DND-41 (cell line): ENCODE results near the gene AMELX.

ENCODE experiments used
- ATAC-seq: fragments of 200-7000 bp; cut with Tn5 transposase; 3 replicates; pipeline ENCODE4 v1.9.1; 2021; ENCODE audit warnings: low read depth; ENCODE audit not compliant: insufficient read depth
- DNase-seq: peaks from one replicate; pipeline ENCODE4 v3.0.0-alpha.2; 2020
- H2AFZ ChIP-seq: 2 replicates; pipeline ENCODE4 v1.6.0; 2012; ENCODE audit warnings: low read depth, low read length
- H3K27ac ChIP-seq: 2 replicates; pipeline ENCODE4 v1.5.1; 2012; ENCODE audit warnings: low read length, inconsistent platforms
- H3K27me3 ChIP-seq: fragments of 200-600 bp; sonication (generic); 2 replicates; pipeline ENCODE4 v1.6.0; 2012; ENCODE audit warnings: low read length, mild to moderate bottlenecking, inconsistent platforms; ENCODE audit not compliant: insufficient read depth, poor library complexity
- H3K36me3 ChIP-seq: 2 replicates; pipeline ENCODE4 v1.5.1; 2012; ENCODE audit warnings: low read length, inconsistent platforms; ENCODE audit not compliant: insufficient read depth
- H3K4me1 ChIP-seq: 2 replicates; pipeline ENCODE4 v1.5.1; 2012; ENCODE audit warnings: mild to moderate bottlenecking, low read length; ENCODE audit not compliant: insufficient read depth
- H3K4me2 ChIP-seq: 2 replicates; pipeline ENCODE4 v1.6.0; 2012; ENCODE audit warnings: mild to moderate bottlenecking, moderate library complexity, low read length, inconsistent platforms; ENCODE audit not compliant: insufficient read depth
- H3K4me3 ChIP-seq, 2 experiments: fragments of 200-600 bp in 1 of 2; shearing (Covaris generic) in 1 of 2; 2 replicates each; pipeline ENCODE4 v1.5.1; 2012 to 2016; ENCODE audit warnings: inconsistent platforms in 2 of 2, low read length in 2 of 2, mild to moderate bottlenecking in 2 of 2, low read depth in 1 of 2, moderate library complexity in 1 of 2
- H3K79me2 ChIP-seq: 2 replicates; pipeline ENCODE4 v1.6.0; 2012; ENCODE audit warnings: low read length, inconsistent platforms; ENCODE audit not compliant: insufficient read depth
- H3K9ac ChIP-seq: 2 replicates; pipeline ENCODE4 v1.6.0; 2012; ENCODE audit warnings: low read depth, mild to moderate bottlenecking, inconsistent platforms, low read length, moderate library complexity
- H3K9me3 ChIP-seq: 2 replicates; pipeline ENCODE4 v1.5.1; 2012; ENCODE audit warnings: low read length, moderate library complexity, mild to moderate bottlenecking, inconsistent platforms; ENCODE audit not compliant: insufficient read depth, severe bottlenecking
- H4K20me1 ChIP-seq: 2 replicates; pipeline ENCODE4 v1.6.0; 2012; ENCODE audit warnings: low read length; ENCODE audit not compliant: insufficient read depth
- CTCF ChIP-seq: IDR thresholded peaks from 2 replicates; pipeline ENCODE4 v1.5.1; 2012; ENCODE audit warnings: borderline replicate concordance, low read length, moderate library complexity, mild to moderate bottlenecking; ENCODE audit not compliant: poor library complexity, severe bottlenecking; ENCODE audit errors: extremely low read depth
- EZH2 ChIP-seq: IDR thresholded peaks from 3 replicates; pipeline ENCODE4 v1.6.1; 2012; ENCODE audit warnings: borderline replicate concordance, low read depth, mild to moderate bottlenecking, moderate library complexity, low read length, inconsistent platforms; ENCODE audit not compliant: severe bottlenecking

AMELX gene

GRCh38 chrX:11349661-11350337, 56.6 kb downstream of the AMELX start:
- Histone ChIP-seq H3K4me3 (no peak overlapping the region), H3K4me1 (no peaks in the 10 kb centered on the region), H3K9me3 (no peaks in the 10 kb centered on the region), H4K20me1 (no peaks in the 10 kb centered on the region), H3K4me2 (no peak overlapping the region), H3K79me2 (no peaks in the 10 kb centered on the region), H3K27me3 (no peaks in the 10 kb centered on the region), H3K27ac (no peak overlapping the region), H3K9ac (no peak overlapping the region), H2AFZ (no peak overlapping the region), H3K36me3 (no peaks in the 10 kb centered on the region)
- DNase-seq (no peak), ATAC-seq (no peak)
- TF ChIP-seq CTCF (no peak), EZH2 (no peak)
